GM18519 (cell line): ENCODE data around the gene C1QTNF1.
"Not testable (repeated sequence)": the region's sequence is repeated elsewhere in the genome, so short reads cannot be mapped to it uniquely, and the experiment has no call there.

ENCODE experiments used
- ATAC-seq: cut with Tn5 transposase; IDR thresholded peaks from one replicate; pipeline ENCODE4 v1.9.1; 2021; ENCODE audit warnings: mild to moderate bottlenecking, moderate library complexity; ENCODE audit not compliant: unreplicated experiment, low FRiP score

The C1QTNF1 gene

DNA sequence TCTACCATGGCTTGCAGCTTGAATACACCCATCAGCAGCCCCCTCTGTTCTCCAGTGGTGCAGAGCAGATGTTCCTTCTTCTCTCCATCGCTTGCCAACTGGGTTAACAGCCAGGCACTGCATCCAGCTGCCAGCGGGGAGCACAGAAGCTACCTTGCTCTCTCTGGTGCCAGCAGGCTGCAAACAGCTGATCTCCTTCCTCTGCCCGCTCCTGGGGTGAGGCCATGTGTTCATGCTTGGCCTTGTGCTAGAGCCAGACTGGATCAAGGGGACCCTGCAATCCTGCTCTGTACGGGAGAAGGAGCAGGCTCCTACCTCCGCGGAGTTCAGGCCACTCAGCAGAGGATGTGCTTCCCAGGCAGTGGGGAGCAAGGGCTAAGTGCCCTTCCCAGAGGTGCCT is 26.6 kb downstream of the C1QTNF1 start:
- ATAC-seq, result no peak

DNA sequence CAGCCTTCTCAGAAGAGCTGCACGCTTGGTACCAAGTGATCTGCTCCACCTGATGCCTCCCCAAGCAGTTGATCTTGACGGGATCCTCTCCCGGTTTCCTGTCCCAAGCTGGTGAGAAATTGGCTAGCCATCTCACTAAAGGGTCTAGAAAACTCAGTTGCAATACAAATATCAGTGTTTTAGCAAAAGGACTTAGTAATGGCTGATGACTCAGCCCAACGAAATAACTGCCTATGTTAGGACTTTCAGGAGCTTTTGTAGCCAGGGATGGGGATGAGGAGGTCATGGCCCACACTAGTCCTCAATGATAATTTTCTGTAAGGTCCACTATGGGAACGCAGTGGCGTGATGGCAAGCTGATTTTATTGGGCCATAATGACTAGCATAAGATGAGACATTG is 27.3 kb downstream of the C1QTNF1 start:
- ATAC-seq, result no peak

DNA sequence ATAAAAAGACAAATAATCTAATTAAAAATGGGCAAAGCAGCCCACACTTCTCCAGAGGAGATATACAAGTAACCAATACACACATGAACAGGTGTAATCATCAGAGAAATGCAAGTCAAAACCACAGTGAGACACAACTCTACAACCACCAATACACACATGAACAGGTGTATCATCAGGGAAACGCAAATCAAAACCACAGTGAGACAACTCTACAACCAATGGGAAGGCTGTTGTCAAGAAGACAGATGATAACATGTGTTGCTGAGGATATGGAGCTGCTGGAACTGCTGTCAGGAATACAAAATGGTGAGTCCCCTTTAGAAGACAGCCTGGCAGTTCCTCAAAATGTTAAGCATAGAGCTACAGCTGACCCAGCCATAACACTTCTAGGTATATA is 28.2 kb downstream of the C1QTNF1 start:
- no peak for ATAC-seq

DNA sequence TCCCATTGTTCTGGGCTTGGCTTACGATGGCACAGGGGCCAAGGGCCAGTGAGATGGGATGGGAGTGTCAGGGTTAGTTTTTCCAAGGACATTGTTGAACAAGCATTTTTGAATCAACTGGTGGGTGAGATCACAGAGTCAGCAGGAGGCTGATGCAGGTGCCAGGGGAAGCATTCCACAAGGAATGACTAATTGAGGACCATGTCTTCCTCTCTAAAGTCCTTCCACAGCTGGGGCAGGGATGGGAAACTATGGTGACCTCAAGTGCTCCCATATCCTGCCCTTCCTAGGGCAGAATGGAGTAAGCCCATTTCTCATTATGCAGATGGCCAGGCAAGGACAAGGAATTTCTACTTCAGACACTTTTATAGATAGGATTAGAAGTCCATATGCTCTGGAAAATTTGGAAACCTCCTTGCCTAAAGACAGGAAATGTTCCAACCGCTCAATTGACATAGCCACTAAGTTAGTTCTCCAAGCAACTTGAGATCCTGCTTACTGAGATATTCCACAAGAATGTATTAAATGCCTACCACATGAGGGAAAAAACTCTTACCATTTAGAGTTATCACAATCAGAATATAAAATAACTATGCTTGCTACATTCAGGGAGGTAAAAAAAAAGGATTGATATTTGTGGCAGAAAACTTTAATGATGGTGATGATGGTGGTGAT is 29.4 kb downstream of the C1QTNF1 start:
- no peak for ATAC-seq

DNA sequence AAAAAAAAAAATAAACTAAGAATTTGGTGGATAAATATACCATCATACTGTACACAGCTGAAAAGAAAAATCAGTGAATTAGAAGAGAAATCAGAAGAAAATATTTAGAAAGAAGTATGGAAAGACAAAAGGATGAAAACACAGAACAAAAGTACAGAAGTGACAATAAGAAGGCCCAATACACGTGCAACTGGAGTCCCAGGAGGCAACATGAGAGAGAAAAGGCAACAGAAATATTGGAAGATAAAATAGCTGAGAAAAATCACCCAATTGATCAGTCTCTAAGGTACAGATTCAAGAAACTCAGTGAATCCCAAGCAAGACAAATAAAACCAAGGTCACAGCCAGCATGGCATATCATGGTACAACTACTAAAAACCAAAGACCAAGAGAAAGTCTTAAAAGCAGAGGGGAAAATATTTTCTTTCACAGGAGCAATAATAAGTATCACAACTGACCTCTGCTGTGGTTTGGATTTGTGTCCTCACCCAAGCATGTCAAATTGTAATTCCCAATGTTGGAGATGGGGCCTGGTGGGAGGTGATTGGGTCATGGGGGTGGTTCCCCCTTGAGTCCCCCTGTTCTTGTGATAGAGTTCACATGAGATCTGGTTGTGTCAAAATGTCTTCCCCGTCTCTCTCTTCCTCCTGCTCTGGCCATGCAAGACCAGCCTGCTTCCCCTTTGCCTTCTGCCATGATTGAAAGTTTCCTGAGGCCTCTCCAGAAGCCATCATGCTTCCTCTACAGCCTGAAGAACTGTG is 30.4 kb downstream of the C1QTNF1 start:
- ATAC-seq, result no peak

DNA sequence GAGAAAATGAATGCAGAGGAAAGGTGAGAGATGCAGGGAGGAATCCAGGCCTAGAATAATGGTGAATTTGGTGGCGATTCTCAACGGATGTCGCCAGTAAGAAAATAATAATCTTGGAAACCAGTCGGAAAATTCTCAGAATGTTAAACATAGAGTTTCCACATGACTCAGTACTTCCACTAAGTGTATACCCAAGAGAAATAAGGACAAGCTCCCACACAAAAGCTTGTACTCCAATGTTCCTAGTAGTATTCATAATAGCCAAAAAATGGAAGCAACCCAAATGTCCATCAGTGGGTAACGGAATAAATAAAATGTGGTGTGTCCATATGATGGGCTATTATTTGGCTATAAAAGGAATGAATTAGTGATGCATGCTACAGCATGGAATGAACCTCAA is 31.2 kb downstream of the C1QTNF1 start:
- ATAC-seq, result no peak

DNA sequence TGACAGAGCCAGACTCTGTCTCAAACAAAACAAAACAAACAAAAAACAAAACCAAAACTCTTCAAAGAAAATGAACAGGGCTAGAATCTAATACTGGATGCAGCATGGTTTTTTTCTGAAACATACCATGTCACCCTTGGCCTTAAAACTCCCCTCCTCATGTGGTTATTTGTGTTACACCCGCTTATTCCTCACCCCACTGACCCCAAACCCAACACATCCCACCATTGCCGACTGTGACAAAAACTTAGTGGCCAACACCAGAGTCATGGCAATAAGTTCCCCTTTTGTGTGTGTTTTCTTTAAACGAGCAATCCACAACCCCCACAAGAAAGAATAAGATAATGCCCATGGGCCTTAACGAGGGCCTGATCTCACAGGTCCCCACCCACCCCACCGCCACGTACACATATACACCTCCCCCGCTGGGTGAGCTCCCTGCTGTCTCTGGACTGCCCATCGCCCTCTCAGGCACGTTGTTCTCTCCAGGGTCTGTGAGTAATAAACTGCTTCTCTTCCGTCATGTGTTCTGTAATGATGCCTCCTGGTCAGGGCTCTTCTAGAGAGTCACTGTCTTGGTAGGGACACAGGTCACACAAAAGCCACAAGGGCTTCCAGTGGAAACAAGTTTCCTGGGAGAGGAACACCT is 33.9 kb downstream of the C1QTNF1 start:
- ATAC-seq, result no peak

DNA sequence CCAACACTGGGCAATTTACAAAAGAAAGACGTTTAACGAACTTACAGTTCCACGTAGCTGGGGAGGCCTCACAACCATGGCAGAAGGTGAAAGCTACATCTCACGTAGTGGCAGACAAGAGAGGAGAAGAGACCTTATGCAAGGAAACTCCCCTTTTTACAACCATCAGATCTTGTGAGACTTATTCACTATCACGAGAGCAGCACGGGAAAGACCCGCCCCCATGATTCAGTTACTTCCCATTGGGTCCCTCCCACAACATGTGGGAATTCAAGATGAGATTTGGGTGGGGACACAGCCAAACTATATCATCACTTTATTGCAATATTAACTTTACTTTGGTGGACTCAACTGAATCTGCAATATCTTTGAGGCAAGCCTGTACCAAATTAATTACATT is 38.7 kb downstream of the C1QTNF1 start:
- ATAC-seq, result no peak

DNA sequence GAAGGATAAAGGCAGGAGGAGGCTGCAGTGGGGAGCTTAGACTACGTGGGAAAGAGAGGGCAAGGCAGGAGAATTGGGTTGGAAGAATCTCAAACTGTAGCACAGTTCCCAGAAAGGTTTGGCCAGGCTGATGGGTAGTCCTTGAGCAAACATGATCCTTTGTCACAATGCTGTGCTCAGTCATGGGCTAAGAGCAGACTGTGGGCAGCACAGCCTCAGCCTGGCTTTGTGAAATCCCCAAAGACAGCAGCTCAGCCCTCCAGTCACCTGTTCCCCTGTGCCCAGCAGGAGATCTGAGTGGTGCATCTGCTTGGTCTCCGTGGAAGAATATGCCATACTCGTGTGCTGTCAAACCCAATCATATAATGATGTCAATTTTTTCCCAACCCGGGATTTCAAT is 40.1 kb downstream of the C1QTNF1 start:
- ATAC-seq, result no peak

DNA sequence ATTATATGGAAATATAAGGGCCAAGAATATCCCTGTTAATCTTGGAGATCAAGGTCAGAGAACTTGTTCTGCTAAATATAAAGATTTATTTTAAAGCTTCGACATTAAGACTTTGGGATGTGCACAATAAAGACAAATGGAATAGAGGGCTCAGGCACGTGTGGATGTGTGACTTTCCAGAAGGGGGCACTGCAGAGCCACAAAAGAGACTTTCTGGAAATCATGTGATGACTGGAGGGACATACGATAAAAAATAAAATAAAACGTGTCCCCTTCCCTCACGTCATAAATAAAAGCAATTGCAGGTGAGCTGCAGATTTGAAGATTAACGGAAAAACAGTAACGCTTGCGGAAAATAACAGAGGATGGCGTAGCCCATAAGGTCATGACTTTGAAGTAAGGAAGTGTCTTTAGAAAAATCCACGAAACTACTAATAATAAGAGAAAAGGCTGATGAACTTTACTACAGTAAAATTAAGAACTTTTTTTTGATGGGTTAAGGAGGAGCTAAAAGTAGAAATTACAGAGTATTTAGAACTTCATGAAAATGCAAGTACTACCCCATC is 41.2 kb downstream of the C1QTNF1 start:
- no peak for ATAC-seq

DNA sequence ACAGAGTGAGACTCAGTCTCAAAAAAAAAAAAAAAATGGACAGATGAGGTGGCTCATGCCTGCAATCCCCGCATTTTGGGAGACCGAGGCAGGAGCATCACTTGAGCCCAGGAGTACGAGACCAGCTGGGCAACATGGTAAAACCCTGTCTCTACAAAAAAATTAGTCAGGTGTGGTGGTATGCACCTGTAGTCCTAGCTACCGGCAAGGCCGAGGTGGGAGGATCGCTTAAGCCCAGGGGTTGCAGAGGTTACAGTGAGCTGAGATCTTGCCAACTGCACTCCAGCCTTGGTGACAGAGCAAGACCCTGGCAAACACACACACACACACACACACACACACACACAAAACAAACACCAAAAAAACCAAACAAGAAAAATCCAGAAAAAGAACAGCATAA is 43.0 kb downstream of the C1QTNF1 start:
- ATAC-seq, result no peak

DNA sequence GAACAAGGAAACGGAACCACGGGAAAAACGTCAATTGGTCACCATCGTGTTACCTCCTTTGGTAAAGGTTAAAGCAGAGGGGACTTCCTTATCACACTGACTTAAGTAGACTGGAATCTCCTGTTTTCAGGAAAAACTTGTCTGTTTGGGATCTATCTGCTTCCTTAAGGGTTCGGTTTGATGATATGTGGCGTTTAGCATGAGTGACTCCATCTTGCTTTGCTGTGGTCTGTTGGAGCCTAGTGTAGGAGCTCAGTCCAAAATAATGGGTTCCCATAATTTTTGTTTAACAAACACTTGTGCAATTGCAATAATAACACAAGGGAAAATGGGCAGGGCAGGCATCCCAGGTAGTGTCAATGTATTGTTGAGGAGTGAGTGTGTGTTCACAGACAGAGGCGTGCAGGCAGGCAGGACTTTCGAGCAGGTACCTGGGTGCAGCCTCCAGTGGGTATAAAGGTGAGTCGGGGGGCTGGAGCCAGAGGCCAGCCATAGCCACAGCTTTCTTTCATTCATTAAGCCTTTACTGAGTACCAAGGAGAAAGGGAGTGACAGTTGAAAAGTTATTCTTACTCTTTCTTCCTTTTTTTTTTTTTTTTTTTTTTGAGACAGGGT is 46.4 kb downstream of the C1QTNF1 start:
- ATAC-seq, result no peak

DNA sequence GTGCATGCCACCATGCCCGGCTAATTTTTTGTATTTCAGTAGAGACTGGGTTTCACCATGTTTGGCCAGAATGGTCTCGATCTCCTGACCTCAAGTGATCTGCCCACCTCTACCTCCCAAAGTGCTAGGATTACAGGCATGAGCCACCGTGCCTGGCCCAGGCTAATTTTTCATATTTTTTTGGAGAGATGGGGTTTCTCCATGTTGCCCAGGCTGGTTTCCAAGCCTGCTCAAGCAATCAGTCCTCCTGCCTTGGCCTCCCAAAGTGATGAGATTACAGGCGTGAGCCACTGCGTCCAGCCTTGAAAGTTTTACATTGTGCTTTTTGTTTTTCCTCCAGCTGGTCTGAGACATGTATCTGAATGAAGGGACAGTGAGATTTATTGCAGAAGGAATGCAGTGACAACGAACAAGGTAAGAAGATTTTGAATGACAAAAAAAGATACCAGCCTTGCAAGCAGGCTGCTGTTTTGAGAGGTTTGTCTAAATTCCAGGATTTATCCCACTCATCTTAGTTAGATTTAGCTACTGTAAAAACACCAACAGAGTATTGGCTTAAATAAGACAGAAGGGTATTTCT is 47.3 kb downstream of the C1QTNF1 start:
- ATAC-seq, result no peak

DNA sequence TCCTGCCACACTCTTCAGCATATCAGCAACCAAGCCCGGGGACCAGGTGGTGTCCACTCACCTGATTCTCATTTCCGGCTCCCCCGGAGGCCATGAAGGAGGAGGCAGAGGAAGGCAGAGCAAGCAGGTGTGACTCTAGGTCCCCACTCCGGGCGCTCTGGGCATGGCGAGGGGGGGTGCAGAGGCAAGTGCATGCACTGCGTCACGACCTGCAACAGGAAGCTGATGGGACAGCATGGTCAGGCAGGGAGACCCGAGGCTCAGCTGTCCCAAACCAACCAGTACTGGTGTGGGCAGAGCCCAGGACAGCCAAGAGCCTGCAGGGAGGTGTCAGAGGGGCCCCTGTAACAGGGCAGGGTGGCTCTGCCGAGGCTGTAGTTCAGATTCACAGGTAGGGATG is 48.6 kb downstream of the C1QTNF1 start:
- ATAC-seq, result no peak

DNA sequence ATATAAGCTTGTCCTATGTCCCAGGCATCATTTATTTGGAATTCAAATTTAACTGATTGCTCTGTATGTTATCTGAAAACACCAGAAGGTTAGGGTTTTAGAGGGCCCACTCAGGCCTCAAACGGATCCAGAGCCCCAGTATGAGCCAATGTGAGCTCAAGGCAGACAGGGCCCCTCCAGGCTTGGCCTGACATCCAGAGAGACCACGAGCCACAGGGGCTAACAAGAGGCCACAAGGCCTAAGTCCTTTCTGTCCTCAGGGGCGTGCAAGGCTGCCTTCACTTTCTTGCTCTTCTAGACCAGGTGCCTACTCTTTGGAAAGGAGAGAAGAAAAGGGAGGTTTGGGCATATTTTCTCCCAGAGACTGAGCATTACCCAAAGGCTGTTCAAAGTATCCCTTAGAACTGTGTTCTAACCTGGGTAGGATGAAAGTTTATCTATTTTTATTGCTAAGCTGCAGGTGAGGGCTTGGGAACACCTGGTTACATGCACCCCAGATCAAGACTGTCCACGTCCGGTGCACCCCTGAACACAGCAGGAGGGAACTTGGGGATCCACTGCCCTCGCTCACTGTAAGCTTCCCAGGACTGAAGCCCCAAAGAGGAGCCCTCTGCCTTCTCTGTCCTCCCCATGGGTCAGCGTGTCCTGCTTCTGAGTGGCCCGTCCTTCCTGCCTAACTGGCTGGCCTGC is 49.2 kb downstream of the C1QTNF1 start:
- no peak for ATAC-seq

DNA sequence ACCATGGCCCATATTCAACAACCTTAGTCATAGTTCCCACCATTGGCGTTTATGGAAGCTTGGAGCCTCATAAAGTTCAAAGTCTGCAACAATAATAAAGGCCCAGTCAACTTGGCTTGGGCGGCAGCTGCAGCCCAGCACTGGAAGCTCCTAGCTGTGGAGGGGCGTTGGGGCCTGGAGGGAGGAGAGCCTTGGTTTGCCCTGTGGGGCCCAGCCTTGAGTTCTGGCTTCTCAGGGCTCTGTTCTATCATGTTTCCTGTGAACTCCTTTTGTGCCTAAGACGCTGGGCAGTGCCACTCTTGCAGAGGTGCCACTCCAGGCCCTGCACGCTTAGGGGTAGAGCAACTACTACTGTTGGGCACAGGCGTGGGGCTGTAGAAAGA is 49.7 kb downstream of the C1QTNF1 start:
- ATAC-seq, result no peak

DNA sequence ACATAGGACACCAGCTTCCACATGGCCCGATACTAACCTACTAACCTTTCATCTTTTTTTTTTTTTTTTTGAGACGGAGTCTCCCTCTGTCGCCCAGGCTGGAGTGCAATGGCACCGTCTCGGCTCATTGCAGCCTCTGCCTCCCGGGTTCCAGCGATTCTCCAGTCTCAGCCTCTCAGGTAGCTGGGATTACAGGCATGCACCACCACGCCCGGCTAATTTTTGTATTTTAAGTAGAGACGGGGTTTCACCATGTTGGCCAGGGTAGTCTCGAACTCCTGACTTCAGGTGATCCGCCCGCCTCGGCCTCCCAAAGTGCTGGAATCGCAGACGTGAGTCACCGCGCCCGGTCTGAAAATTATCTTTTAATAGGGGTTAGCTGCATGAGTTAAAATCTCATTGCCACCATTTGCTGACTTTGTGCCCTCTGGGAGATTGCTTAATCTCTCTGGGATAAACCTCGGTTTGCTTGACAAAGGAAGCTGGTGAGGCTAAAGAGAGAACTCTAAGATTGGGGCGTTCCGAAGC is 50.2 kb downstream of the C1QTNF1 start:
- ATAC-seq, result not testable (repeated sequence)

DNA sequence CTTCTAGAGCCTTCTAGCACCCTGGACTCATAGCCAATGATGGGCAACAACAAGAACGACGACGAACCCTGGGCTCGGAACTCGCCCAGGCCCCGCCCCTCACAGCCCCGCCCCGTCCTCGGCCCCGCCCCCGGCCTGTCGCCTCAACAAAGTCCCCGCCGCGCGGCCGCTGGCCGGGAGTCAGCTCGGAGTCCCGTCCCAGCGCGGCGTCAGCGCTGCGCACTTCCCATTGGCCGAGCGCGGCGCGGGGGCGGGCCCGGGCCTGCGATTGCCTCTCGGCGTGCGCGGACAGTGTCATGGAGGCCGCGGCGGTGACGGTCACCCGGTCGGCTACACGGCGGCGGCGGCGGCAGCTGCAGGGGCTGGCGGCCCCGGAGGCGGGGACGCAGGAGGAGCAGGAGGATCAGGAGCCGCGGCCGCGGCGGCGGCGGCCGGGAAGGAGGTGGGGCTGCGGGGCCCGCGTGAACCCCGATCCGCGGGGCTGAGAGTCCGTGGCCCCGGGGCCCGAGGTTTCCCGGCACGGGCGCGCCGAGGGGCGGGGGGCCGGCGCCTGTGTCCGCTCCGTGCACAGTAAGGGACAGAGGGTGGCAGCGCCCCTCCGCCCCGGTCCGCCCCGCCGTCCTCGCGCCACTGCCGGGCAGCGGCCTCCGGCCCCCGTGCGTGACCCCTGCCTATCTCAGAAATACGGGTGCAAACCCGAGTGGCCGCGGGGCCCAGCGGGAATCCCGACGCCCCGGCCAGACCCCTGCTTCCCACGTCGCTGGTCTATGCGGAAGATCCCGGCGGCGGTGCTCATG is 50.9 kb downstream of the C1QTNF1 start, which contains the start of gene ENGASE:
Gene ENGASE, plus strand, starts transcription at position 176 of the 797 bp plus-strand sequence. Its CDS starts 121 bp downstream, at position 297.
- peak; percentile 73 for ATAC-seq

DNA sequence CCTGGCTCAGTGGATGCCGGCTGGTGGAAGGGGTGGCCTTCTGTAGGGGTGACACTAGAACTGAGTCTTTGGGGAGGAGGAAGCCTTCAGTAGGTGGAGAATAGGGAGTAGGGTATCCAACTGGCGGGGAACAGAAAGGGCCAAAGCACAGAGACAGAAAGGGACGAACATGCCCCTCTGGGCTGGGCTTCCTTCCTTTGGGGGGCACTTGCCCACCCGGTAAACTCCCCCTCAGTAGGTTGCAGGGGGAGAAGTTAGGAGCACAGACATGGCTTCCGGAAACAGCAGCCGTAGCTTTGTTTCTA is 51.4 kb downstream of the C1QTNF1 start:
- no peak for ATAC-seq
